HEK293 (cell line): ENCODE measurements around the gene BIVM.

ENCODE experiments used
- CTCF ChIP-seq: fragments of 450-650 bp; formaldehyde crosslinking; IDR thresholded peaks from 2 replicates; pipeline ENCODE4 v1.5.1; 2016; ENCODE audit warnings: missing biosample characterization, missing genetic modification characterization
- GLIS1 ChIP-seq: fragments of 450-650 bp; formaldehyde crosslinking; IDR thresholded peaks from 2 replicates; pipeline ENCODE4 v1.5.1; 2016; ENCODE audit warnings: missing biosample characterization, missing genetic modification characterization
- ZBTB17 ChIP-seq: fragments of 450-650 bp; formaldehyde crosslinking; IDR thresholded peaks from 2 replicates; pipeline ENCODE4 v1.5.1; 2016; ENCODE audit warnings: missing biosample characterization, missing genetic modification characterization
- ZNF266 ChIP-seq: fragments of 450-650 bp; formaldehyde crosslinking; IDR thresholded peaks from 2 replicates; pipeline ENCODE4 v1.5.1; 2016; ENCODE audit warnings: missing biosample characterization, missing genetic modification characterization, low read depth
- ZNF544 ChIP-seq: fragments of 450-650 bp; formaldehyde crosslinking; IDR thresholded peaks from 2 replicates; pipeline ENCODE4 v1.5.0; 2017; ENCODE audit warnings: missing biosample characterization, missing genetic modification characterization

- no peak for TF ChIP-seq ZNF266 (tag by site-specific recombination)
- TF ChIP-seq ZNF544, result no peak
- TF ChIP-seq CTCF (tag by site-specific recombination), result no peak
- TF ChIP-seq ZBTB17 (tag by site-specific recombination), result no peak
- no peak for TF ChIP-seq GLIS1 (tag by site-specific recombination)
These were observed 6.5 kb upstream of the BIVM start for GRCh38 chr13:102792396-102792795.
